Panc1 (cell line): ENCODE data around the gene PPP2R3B. TPM values are rescaled to one million over a fixed set of nuclear protein-coding genes. Genes with fewer than 3 reads are reported as not detected.
"Not testable (repeated sequence)": the region's sequence is repeated elsewhere in the genome, so short reads cannot be mapped to it uniquely, and the experiment has no call there.

ENCODE experiments used
- ATAC-seq: fragments of 200-7000 bp; cut with Tn5 transposase; 2 replicates; pipeline ENCODE4 v1.9.1; 2020; ENCODE audit warnings: mild to moderate bottlenecking, moderate library complexity
- BruUV-seq: library from RNA; stranded (reverse); fragments of 400-500 nt; replicated peaks from 2 replicates; lab custom pipeline; 2021; lab: Mats Ljungman, UMichigan
- CTCF ChIA-PET: fragments of 300-600 bp; sonication (Branson Sonifier 250); formaldehyde crosslinking; loops from one replicate; lab custom pipeline; 2022; ENCODE audit warnings: antibody characterized with exemption; lab: Charles Lee
- POLR2A ChIA-PET: fragments of 300-600 bp; sonication (Branson Sonifier 250); formaldehyde crosslinking; loops from one replicate; lab custom pipeline; 2022; ENCODE audit warnings: antibody characterized with exemption; lab: Charles Lee
- DNase-seq: peaks from one replicate; pipeline ENCODE4 v3.0.0-alpha.2; 2010; ENCODE audit warnings: low read depth, low spot score
- H3K27ac ChIP-seq: 2 replicates; pipeline ENCODE4 v1.5.1; 2011; ENCODE audit warnings: mild to moderate bottlenecking, low read length, inconsistent platforms
- H3K27me3 ChIP-seq: fragments of 200-500 bp; sonication (Bioruptor generic); 2 replicates; pipeline ENCODE4 v1.6.0; 2014; ENCODE audit warnings: low read length, inconsistent platforms; ENCODE audit not compliant: control insufficient read depth, insufficient read depth
- H3K36me3 ChIP-seq: fragments of 200-500 bp; sonication (Bioruptor generic); 2 replicates; pipeline ENCODE4 v1.5.1; 2014; ENCODE audit warnings: inconsistent platforms, mild to moderate bottlenecking, low read length, moderate library complexity; ENCODE audit not compliant: control insufficient read depth, insufficient read depth
- H3K4me1 ChIP-seq: 2 replicates; pipeline ENCODE4 v1.5.1; 2011; ENCODE audit warnings: inconsistent platforms, mild to moderate bottlenecking, low read length, moderate library complexity; ENCODE audit not compliant: control insufficient read depth, insufficient read depth
- H3K4me3 ChIP-seq, 2 experiments: 2 replicates each; pipeline ENCODE4 v1.5.1; 2011 to 2012; ENCODE audit warnings: low read depth in 2 of 2, low read length in 2 of 2, mild to moderate bottlenecking in 2 of 2, inconsistent platforms in 1 of 2, moderate library complexity in 1 of 2
- H3K9me3 ChIP-seq: fragments of 200-500 bp; sonication (Bioruptor generic); 2 replicates; pipeline ENCODE4 v1.5.1; 2014; ENCODE audit warnings: low read depth, mild to moderate bottlenecking, inconsistent platforms, low read length, moderate library complexity; ENCODE audit not compliant: control insufficient read depth, insufficient read depth
- POLR2AphosphoS5 ChIP-seq: IDR thresholded peaks from 2 replicates; pipeline ENCODE4 v1.6.1; 2012; ENCODE audit warnings: mild to moderate bottlenecking, low read depth, low read length, moderate library complexity
- SIN3A ChIP-seq: IDR thresholded peaks from 2 replicates; pipeline ENCODE4 v1.6.1; 2012; ENCODE audit warnings: low read depth, mild to moderate bottlenecking, low read length, moderate library complexity, borderline replicate concordance; ENCODE audit not compliant: insufficient read depth
- TCF7L2 ChIP-seq: IDR thresholded peaks from 2 replicates; pipeline ENCODE4 v1.6.1; 2011; ENCODE audit warnings: mild to moderate bottlenecking, low read depth, low read length, inconsistent platforms
- in situ Hi-C: cut with HindIII; loops from 2 replicates; pipeline ENCODE4 v1.10.0; 2016; ENCODE audit warnings: low sequenced_read_pairs, low pct_unique_long_range_greater_than_20kb
- intact Hi-C: fragments of 100-400 bp; cut with micrococcal nuclease; formaldehyde crosslinking; loops from one replicate; pipeline ENCODE4 v1.10.0; 2022; ENCODE audit not compliant: unreplicated experiment
- total RNA-seq: library from RNA; stranded (reverse); gene quantifications from one replicate; pipeline ENCODE4 v1.2.1, GENCODE V29; 2021; ENCODE audit not compliant: unreplicated experiment
- TF ChIP-seq, protein P1 (sequence below), 2 experiments: IDR thresholded peaks; 2 replicates each; pipeline ENCODE4 v1.6.1; 2011 to 2012; ENCODE audit warnings: low read depth in 2 of 2, control low read depth in 1 of 2, low read length in 1 of 2, mild to moderate bottlenecking in 1 of 2, moderate library complexity in 1 of 2; ENCODE audit not compliant: insufficient read depth in 1 of 2
- TF ChIP-seq, protein P2 (sequence below): fragments of 450-650 bp; IDR thresholded peaks from 2 replicates; pipeline ENCODE4 v1.5.1; 2017; ENCODE audit warnings: mild to moderate bottlenecking

The PPP2R3B gene
- total RNA-seq, 1 experiment from 2014 or later: 19.2 TPM

DNA sequence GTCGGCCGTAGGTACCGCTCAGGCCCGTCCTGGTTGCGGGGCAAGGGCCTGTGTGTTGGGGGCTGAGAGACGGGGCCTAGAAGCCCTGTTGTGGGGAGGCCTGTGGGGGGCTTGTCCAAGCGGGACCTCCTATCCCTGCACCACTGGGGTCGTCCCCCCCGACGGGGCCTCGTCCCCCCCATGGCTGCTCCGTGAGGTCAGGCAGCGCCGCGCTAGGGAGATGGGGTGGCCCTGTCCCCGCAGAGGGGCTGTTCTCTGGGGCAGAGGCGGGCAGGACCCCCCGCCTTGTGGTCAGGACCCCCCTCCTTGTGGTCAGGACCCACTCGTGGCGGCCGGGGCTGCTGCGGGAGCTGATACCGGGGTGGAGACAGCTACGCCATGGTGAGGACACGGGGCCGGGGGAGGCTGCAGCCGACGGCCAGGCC lies 56.0 kb downstream of the PPP2R3B start:
- H3K4me1 ChIP-seq: no peaks in the 10 kb centered on the region
- H3K36me3 ChIP-seq: no peaks in the 10 kb centered on the region
- CTCF ChIA-PET: no interaction called here
- no peaks in the 10 kb centered on the region for H3K27me3 ChIP-seq
- in situ Hi-C loops (no loop called here), intact Hi-C loops (no loop called here)
- POLR2A ChIA-PET: no interaction called here
- H3K4me3 ChIP-seq: no peak overlapping the region
- TF ChIP-seq SIN3A (no peak), POLR2AphosphoS5 (no peak), TCF7L2 (no peak)
- TF ChIP-seq, protein P1, sequence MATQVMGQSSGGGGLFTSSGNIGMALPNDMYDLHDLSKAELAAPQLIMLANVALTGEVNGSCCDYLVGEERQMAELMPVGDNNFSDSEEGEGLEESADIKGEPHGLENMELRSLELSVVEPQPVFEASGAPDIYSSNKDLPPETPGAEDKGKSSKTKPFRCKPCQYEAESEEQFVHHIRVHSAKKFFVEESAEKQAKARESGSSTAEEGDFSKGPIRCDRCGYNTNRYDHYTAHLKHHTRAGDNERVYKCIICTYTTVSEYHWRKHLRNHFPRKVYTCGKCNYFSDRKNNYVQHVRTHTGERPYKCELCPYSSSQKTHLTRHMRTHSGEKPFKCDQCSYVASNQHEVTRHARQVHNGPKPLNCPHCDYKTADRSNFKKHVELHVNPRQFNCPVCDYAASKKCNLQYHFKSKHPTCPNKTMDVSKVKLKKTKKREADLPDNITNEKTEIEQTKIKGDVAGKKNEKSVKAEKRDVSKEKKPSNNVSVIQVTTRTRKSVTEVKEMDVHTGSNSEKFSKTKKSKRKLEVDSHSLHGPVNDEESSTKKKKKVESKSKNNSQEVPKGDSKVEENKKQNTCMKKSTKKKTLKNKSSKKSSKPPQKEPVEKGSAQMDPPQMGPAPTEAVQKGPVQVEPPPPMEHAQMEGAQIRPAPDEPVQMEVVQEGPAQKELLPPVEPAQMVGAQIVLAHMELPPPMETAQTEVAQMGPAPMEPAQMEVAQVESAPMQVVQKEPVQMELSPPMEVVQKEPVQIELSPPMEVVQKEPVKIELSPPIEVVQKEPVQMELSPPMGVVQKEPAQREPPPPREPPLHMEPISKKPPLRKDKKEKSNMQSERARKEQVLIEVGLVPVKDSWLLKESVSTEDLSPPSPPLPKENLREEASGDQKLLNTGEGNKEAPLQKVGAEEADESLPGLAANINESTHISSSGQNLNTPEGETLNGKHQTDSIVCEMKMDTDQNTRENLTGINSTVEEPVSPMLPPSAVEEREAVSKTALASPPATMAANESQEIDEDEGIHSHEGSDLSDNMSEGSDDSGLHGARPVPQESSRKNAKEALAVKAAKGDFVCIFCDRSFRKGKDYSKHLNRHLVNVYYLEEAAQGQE (IDR thresholded peaks at IDR 0.05; ENCODE audit: insufficient read depth in 1 of 2, low read depth in 2 of 2, low read length in 1 of 2): no peak
- TF ChIP-seq, protein P2, sequence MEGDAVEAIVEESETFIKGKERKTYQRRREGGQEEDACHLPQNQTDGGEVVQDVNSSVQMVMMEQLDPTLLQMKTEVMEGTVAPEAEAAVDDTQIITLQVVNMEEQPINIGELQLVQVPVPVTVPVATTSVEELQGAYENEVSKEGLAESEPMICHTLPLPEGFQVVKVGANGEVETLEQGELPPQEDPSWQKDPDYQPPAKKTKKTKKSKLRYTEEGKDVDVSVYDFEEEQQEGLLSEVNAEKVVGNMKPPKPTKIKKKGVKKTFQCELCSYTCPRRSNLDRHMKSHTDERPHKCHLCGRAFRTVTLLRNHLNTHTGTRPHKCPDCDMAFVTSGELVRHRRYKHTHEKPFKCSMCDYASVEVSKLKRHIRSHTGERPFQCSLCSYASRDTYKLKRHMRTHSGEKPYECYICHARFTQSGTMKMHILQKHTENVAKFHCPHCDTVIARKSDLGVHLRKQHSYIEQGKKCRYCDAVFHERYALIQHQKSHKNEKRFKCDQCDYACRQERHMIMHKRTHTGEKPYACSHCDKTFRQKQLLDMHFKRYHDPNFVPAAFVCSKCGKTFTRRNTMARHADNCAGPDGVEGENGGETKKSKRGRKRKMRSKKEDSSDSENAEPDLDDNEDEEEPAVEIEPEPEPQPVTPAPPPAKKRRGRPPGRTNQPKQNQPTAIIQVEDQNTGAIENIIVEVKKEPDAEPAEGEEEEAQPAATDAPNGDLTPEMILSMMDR: no peak
- BruUV-seq: no TSS peak
- no peak for ATAC-seq
- no peak for DNase-seq
- no peak overlapping the region for H3K27ac ChIP-seq
- no peaks in the 10 kb centered on the region for H3K9me3 ChIP-seq

DNA sequence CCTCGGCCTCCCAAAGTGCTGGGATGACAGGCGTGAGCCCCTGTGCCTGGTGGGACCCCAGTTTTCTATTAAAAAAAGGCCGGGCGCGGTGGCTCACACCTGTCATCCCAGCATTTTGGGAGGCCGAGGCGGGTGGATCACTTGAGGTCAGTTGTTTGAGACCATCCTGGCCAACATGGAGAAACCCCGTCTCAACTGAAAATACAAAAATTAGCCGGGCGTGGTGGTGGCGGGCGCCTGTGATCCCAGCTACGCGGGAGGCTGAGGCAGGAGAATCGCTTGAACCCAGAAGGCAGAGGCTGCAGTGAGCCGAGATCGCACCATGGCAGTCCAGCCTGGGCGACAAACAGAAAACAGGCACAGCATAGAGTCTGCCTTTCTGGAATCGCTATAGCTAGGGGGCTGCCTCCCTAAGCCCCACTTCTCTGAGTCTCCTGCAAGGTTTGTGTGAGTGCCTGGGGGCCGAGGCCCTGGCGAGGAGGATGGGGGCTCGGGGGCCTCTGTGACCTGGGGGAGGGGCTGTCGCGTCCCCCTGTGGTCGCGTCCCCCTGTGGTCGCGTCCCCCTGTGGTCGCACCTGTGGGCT lies 56.5 kb downstream of the PPP2R3B start:
- H3K4me3 ChIP-seq, H3K36me3 ChIP-seq, H3K27me3 ChIP-seq, H3K9me3 ChIP-seq, in situ Hi-C loops, DNase-seq, CTCF ChIA-PET, POLR2A ChIA-PET, BruUV-seq, H3K27ac ChIP-seq, intact Hi-C loops, ATAC-seq, H3K4me1 ChIP-seq: not testable (repeated sequence)

DNA sequence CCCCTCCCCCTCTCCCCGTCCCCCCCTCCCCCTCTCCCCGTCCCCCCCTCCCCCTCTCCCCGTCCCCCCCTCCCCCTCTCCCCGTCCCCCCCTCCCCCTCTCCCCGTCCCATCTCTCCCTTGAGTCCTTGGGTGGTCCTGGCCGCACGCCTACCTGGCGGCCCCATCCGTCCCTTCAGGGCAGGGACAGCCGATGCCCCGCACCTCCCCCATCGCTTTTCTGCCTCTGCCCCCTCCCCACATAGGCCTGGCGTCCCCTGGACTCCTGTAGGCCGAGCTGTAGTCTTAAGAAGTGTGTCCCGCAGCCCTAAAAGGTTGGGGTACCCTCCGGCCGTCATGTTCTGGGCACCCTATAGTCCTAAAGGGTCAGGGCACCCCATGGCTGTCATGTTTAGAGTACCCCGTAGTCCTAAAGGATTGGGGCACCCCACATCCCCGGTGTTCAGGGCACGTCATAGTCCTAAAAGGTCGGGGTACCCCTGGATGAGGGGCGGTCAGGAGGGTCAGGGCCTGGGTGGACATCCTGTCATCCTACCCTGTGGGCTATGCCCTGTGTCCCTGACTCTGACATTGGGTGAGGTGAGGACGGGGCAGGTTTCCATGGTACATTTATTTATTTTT lies 57.3 kb downstream of the PPP2R3B start:
- no TSS peak for BruUV-seq
- no peak for ATAC-seq
- intact Hi-C loops: no loop called here
- no peaks in the 10 kb centered on the region for H3K27me3 ChIP-seq
- no peak for DNase-seq
- POLR2A ChIA-PET: no interaction called here
- CTCF ChIA-PET: no interaction called here
- in situ Hi-C loops: no loop called here
- no peak overlapping the region for H3K27ac ChIP-seq
- no peak overlapping the region for H3K4me3 ChIP-seq
- H3K4me1 ChIP-seq: no peaks in the 10 kb centered on the region
- no peaks in the 10 kb centered on the region for H3K36me3 ChIP-seq
- H3K9me3 ChIP-seq: no peaks in the 10 kb centered on the region
- no peak for TF ChIP-seq POLR2AphosphoS5
- no peak for TF ChIP-seq SIN3A
- TF ChIP-seq, protein P2: no peak
- TF ChIP-seq, protein P1 (IDR thresholded peaks at IDR 0.05; ENCODE audit: insufficient read depth in 1 of 2, low read depth in 2 of 2, low read length in 1 of 2): no peak
- TF ChIP-seq TCF7L2: no peak
